OCI-LY3 (cell line): ENCODE measurements around the gene DPP10.

ENCODE experiments used
- EZH2phosphoT487 ChIP-seq: fragments of 200-600 bp; shearing (Covaris generic); IDR thresholded peaks from 2 replicates; pipeline ENCODE4 v1.6.1; 2018; ENCODE audit warnings: antibody characterized with exemption, mixed run types, low read depth
- TF ChIP-seq, protein P1 (sequence below): fragments of 200-600, 300-600 bp; sonication (generic); IDR thresholded peaks from 2 replicates; pipeline ENCODE4 v1.5.1; 2014; ENCODE audit warnings: antibody characterized with exemption, low read length, low read depth

DNA sequence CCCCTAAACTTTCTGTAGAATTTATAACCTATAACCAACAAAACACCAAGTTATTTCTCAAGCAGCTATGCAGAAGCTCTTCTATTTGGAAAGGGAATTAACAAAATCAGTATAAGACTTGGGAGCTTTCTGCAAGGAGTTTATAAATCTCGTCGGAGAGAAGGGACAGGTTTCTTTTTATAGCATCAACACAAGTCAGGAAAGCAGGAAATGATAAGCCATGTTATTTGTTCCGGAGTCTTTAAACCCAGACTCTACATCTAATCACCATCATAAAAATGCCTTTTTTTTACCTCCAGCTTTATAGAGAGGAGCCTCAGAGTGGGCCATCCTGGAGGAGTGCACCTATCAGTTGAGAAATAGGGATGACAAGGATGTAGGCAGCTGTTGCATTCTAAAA, 137.1 kb downstream of the DPP10 start:
- TF ChIP-seq, protein P1, sequence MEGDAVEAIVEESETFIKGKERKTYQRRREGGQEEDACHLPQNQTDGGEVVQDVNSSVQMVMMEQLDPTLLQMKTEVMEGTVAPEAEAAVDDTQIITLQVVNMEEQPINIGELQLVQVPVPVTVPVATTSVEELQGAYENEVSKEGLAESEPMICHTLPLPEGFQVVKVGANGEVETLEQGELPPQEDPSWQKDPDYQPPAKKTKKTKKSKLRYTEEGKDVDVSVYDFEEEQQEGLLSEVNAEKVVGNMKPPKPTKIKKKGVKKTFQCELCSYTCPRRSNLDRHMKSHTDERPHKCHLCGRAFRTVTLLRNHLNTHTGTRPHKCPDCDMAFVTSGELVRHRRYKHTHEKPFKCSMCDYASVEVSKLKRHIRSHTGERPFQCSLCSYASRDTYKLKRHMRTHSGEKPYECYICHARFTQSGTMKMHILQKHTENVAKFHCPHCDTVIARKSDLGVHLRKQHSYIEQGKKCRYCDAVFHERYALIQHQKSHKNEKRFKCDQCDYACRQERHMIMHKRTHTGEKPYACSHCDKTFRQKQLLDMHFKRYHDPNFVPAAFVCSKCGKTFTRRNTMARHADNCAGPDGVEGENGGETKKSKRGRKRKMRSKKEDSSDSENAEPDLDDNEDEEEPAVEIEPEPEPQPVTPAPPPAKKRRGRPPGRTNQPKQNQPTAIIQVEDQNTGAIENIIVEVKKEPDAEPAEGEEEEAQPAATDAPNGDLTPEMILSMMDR: no peak
- TF ChIP-seq EZH2phosphoT487: no peak
